Fibroblast of the conjunctiva (primary cell): ENCODE results near the gene SIX1.

Experiments used
- DNase-seq: peaks from one replicate; pipeline ENCODE4 v3.0.0-alpha.2; 2010; ENCODE audit warnings: low read depth

SIX1 gene

DNA sequence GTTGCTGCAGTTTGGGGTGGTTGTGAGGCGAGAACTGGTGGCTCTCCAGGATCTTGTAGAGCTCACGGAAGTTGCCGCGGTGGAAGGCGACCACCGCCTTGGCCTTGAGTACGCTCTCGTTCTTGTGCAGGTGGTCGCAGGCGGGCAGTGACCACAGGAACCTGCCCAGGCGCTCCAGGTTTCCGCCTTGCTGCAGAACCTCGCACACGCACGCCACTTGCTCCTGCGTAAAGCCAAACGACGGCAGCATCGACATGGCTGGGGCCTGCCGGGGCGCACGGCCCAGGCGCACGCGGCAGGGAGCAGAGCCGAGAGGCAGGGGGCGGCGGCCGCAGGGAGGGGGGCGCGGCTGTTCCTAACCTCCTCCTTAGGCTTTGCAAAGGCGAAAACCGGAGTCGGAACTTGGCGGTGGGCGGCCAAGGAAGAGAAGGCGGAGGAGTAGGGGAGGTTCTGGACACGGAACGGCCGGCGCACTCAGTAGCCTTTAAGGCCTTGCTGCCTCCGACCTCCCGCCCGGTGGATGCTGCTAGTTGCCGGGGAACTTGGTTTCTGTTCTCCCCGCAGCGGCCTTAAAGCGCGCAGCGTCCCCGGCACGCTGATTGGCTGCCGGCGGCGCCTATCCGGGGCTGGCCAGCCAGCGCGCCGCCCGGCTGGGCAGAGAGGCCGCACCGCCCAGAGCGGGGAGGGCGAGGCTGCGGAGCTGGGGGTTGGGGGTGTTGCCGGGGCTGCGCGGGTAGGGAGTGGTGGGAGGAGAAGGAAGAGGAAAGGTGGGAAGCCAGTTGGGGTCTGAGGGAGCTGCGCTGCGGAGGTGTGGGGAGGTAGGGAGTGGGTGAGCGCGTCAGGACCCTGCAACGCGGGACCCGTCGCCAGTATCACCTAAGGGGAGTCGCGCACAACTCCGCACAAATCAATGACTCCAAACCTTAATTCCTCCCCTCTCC lies at the start of gene SIX1:
Gene SIX1, minus strand, starts transcription at position 544 of the 941 bp plus-strand sequence. Its CDS starts 288 bp downstream, at position 256.
- peak; percentile 87 for DNase-seq

DNA sequence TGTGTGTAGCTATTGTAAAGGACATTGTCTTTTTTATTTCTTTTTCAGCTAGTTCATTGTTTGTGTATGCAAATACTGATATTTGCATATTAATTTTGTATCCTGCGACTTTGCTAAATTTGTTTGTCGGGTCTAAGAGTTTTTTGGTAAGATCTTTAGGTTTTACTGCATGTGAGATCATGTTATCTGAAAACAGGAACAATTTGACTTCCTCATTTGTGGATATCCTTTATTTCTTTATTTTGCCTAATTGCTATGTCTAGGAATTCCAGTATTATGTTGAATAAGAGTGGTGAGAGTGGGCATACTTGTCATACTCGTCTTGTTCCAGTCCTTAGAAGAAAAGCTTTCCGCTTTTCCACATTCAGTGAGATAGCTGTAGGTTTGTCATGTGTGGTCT lies 46.0 kb upstream of the SIX1 start:
- DNase-seq, result no peak

DNA sequence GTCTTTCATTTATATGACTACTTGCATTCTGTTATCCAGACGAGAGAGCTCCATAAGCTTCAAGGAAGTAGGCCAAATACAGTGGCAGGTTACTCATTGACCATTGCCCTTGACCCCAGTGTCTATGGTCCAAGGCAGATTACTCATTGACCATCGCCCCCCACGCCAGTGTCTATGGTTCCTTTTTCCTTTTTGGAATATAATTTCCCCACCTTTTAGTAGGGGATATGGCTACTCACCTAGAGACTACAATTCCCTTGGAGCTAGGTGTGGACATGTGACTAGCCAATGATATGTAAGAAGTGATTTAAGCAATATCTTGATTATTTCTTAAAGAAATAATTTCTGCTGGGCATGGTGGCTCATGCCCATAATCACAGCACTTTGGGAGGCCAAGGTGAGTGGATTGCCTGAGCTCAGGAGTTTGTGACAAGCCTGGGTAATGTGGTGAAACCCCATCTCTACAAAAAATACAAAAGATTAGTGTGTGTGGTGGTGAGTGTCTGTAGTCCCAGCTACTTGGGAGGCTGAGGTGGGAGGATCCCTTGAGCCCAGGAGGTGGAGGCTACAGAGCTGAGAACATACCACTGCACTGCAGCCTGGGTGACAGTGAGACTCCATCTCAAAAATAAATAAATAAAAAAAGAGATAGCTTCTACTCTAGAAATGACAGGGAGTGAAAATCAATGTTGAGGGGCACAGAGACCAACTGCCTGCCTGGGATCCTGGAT lies 42.3 kb upstream of the SIX1 start:
- no peak for DNase-seq

DNA sequence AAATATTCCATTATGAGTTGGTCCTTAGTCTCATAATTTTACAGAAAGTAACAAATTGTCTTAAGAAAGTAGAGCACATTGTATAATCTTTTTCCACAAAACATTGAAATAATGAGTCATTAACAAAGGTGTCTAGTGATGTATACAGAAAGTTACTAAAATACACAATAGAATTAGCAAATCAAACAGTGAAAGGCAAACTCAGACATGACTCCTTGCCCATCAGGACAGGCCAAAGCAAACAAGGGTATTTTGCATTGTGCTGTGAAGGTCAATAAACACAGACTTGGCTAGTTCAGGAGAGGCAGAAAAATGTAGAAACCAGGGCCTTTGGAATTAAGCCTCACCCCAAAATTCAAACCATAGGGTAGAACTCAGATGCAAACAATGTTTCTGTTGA lies 37.6 kb upstream of the SIX1 start:
- DNase-seq, result no peak

DNA sequence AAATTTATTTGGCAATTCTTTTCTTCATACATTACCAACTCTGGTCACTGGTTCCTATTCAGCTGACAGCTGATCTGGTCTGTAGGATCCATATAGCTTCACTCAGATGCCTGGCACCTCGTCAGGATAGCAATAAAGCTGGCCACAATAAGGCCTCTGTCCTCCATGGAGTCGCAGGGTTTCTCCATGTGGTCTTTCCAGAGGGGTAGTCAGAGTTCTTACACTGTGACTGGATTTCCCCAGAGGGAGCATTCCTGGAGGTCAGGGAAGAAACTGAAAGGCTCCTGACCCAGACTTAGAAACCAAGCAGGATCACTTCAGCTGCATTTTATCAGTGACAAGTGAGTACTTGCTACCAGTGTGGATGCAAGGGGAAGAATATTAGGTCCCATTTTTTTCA lies 34.9 kb upstream of the SIX1 start:
- no peak for DNase-seq

DNA sequence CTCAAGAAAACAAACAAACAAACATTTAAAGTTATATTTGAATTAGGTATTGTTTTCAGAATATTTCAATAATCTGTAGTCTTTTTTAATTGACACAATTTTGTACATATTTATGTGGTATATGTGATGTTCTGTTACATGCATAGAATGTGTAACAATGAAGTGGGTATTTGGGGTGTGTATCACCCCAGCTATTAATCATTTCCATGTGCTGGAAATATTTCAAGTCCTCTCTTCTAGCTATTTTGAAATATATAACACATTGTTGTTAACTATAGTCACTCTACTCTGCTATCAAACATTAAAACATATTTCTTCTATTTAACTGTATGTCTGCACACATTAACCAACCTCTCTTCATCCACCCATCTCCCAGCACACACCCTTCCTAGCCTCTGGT lies 32.0 kb upstream of the SIX1 start:
- DNase-seq, result no peak

DNA sequence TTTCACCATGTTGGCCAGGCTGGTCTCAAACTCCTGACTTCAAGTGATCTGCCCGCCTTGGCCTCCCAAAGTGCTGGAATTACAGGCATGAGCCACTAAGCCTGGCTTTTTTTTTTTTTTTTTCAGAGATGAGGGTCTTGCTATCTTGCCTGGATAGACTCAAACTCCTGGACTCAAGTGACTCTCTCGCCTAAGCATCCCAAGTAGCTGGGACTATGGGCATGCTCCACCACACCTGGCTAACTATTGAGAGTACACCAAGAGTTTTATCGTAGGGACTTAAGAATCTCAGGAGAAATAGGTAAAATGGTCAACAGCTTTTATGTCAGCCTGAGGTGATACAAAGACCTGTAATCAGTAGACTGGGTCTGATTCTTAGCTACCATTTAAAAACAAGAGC lies 31.2 kb upstream of the SIX1 start:
- no peak for DNase-seq

DNA sequence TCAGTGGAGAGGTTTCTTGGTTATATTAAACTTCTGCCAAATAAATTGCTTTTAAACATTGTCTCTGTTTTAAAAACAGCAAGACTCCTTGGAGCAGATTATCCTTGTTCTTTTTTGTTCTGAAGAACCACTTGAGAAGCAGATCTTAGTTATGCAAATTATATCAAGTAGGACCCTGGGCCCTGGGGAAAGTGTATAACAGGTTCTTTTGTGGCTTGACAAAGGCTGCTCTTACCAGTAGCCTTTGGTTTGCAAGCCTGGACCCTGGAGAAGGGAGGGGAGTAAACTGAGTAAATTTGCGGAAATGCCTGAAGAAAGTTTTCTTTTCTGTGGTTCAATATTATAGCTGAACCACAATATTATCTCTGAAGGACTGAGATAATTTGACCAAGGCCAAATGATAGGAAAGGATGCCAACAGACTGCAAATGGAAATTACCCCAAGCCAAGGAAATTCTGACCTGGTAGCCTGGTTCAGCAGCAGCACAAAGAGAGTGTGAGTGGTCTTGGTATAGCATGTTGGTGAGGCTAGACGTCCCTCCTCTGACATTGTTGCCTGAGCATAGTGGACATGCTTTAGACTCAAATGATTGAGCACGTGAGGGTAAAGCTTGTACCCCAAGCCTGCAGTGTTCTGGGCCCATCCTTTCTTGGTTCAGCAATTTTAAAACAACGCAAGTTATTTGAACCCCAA lies 30.4 kb upstream of the SIX1 start:
- no peak for DNase-seq

DNA sequence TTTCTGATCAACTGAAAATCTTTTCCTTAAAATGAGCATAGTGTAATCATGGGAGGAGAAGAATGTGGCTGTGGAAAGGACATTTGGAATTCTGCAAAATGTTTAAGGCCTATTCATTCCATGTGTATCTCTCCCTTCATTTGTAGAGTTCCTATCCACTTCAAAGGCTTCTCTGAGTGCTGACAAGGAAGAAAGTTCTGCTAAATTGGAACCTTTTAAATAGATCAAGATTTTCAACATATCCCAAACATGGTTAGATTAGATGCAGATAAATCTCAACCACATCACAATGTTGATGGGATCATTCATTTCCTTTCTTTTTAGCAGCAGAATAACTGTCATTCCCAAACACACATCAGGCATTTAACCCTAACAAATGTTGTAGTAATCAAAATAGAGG lies 28.4 kb upstream of the SIX1 start:
- DNase-seq, result no peak

DNA sequence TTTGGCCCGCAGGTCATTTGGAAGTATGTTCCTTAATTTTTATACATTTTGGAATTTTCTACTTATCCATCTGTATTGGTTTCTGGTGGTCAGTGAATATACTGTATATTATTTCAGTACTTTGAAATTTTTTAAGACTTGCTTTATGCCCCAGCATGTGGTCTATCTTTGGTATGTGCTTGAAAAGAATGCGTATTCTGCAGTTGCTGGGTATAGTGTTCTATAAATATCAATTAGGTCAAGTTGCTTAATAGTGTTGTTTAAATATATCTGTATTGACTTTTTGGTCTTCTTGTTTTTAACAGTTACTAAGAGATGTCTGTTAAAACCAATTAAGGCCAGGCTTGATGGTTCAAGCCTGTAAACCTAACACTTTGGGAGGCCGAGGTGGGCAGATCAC lies 21.7 kb upstream of the SIX1 start:
- no peak for DNase-seq

DNA sequence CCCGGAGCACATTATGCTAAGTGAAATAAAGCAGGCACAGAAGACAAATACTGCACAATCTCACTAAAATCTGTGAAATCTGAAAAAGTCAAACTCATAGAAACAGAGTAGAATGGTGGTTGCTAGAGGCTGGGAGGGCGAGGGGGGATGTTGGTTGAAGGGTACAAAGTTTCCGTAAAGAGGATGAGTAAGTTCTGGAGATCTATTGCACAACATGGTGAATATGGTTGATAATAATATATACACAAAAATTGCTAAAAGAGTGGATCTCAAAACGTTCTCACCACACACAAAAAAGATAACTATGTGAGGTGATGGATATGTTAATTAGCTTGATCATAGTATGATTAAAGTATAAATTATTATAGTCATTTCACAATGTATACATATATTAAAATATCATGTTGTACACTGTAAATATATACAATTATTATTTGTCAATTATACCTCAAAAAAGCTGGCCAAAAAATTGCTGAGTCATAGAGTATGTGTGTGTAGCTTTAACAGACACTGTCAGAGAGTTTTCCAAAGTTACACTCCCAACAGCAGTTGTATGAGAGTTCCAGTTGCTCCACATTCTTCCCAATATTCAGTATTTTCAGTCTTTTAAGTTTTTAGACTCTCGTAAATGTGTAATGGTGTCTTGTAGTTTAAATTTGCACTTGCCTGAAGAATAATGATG lies 19.3 kb upstream of the SIX1 start:
- no peak for DNase-seq

DNA sequence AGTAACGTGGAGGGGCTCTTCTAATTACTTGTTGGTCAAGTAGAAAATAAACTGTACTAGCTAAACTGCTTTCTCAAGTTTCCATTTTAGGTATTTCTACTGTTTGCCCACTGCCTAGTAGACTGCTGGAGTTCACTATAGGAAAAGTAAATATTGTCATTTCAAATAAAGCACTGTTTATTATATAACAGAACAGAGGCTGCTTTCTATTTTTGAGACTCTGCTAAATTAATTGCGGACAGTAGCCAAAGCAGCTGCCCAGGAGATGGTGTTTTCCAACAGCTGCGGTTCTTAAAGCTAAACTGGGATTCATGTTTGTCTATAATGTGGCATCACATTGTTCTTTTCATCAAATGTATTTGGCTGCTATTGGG lies 15.9 kb upstream of the SIX1 start:
- DNase-seq, result no peak

DNA sequence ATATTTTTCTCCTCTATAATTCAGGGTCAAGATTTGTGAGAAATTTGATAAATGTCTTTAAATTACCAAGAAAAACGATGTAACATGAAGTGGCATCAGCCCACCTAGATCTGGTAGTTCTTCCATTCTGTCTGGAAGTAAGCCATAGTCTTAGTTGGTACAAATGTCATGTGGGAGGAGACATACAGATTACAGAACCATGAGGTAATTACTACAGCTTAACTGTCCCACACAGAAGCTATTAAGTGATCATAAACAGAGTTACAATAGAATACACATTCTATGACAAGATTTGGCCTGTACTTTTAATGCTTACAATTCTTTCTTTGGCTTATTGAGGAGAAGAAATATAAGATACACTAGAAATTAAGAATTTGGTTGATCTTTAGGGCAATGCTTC lies 13.7 kb upstream of the SIX1 start:
- DNase-seq, result no peak

DNA sequence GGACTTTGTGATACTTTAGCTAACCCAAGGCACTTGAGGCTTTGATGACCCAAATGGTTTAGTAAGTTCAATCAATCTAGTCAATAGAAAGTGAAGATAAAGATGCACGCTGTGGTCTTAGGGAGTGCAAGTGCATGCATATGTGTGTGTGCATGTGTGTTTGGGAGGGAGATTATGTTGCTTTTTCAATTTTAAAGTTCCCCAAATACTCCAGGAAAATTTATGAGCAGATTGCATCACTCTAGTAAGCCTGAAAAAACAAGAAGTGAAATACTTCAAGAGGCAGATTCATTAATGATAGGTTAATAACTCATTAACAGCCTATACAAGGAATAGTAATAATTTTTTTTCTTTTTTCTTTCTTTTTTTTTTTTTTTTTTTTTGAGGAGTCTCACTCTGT lies 12.4 kb upstream of the SIX1 start:
- DNase-seq, result no peak

DNA sequence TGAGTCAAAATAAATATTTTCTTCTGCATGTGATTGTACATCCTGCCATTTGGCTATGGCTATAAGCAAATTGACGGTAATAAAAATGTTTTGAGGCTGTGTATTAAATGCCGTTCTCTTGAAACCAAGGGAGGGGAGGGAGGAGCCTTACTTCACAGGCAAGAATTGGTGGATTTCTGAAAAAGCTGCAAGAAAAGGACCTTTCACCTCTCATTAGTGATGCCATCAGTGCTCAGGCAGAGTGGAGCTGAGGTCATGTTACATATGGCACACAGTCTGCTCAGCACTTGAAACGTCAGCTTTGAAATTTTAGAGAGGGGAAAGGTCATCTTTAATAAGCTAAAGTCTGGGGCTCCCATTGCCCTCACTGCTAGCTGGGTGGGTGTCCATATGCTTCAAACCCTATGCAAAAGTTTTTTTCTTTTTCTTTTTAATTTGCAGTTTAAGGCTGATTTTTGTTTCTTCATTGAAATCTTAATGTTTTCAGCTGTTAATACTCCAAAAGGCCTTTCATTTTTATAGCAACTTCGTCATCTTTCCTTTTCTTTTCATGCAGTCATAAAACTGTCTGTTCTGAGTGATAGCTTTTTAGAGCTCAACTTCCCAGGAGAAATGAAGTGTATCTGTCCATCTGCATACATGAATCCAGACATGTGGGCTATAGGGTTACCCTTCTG lies 9.8 kb upstream of the SIX1 start:
- DNase-seq, result peak; percentile 59

DNA sequence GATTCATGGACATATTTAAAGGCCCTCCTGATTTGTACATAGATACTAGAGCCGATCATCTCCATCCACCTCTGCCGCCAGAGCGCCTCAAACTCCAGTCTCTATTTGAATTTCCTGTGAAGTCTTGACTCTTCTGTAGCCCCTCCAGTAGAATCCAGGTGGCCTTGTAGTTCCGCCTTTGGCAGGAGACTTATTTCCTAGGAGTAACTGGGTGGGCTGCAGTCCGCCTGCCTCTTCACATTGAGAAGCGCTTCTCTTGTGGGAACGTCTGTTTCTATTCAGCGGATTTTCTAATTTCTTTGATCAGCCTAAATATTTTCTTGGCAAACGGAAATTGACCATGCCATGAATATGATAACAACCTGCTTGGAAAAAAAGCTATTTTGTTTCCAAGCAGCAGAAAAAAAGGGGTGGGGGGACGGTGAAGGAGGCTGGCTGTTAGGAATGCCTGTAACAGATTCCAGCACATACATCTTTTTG lies 9.0 kb upstream of the SIX1 start:
- DNase-seq, result no peak

DNA sequence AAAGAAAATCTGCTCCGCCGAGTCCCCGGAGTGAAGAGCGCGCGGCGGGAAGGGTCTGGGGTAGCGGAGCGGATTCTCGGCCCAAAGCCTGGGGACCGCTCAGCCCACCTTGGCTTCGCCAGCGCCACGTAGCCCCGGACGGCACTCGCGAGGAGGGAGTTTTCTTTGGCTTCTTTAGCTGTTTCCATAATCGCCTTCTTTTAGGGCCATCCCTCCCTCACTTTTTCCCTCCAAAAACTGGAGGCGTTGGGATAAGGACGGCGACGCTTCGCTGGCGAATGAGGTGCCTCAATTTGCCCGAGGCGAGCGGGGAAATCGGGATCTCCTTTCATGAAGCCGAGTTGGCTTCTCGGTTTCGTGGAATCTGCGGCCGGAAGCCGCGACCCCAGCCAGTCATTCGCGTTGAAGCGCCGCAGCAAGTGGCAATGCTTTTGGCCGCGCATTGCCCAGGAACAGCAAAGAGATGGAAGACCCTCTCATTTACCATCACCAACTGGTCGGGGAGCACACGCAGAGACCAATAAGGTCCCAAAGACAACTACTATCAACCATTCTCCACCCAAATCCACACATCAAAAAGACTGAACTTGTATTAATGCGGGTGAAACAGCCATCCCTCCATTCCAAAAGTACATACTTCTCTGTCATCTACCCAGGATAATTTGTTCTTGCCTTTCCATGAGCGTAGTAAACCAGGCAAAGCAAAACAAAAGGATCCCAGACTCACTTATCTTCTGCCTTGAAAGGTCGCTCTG lies 8.4 kb upstream of the SIX1 start:
- DNase-seq, result no peak

DNA sequence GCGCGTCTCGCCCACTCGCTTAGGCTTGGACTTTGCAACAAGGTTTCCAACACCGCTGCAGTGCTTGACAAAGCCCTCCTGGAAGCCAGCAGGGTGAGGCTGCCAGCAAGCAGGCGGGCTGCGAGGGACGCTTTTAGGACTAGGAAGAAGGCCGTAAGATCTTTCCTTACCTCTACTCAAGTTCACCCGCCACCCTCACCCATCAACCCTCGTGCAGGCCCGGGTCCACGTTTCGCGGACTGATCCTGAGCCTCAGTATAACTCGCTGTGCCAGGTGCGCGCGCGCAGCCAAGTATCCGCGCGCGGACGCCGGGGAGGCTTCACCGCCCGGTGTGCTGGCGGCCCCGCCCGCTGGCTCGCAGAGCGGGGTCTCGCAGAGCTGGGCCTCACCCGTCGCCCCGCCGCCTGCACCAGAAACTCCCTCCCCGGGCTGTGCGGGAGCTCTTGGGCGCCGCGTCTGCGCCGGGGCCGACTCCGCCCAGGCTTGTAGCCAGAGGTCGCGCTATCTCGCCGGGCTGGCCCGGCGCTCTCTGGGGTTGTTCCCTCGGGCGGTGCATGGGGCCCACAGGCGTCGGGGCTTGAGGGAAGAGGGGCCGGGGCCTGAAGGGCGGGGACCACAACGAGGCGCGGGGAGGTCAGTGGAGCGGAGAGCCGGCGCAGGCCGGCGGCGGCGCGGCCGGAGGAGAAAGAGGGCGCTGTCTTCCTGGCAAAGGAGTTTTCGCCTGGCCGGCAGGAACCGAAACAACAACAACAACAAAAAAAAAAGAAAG lies 7.6 kb upstream of the SIX1 start:
- DNase-seq, result peak; percentile 68

DNA sequence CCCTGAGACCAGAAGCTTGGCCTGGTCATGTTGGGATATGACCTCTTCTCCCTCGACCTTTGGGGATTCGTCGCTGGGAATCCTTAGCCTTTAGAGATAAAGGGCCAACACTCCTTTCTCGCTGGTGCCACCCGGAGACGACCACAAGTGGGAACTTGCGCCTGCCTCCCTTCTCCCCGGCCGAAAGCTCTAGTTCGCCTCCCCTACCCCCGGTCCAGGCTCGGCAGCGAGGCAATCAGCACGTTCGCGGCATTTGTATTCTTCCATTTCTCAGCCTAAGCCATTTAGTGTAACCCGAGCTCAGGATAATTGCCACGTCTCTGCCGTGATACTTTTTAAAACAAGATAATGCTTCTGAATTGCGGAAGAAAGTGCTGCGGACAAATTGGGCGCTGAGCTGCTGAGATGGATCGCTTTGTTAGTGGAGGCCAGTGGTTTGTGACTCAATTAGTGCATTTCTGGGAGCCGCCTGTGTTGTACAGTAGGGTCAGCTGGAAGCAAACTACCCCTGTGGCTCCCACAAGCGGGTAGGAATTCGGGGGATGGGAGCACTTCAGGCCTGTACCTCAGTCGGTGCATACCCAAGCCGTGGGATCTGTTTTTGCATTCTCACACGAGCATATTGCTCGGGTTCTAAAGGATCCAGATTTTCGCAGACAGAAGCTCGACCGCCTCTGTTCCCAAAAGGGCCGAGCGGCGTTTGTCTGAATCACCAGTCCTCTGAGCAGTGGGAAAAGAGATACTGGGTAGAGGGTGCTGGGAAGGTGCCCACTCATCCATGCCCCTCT lies 6.8 kb upstream of the SIX1 start:
- DNase-seq, result no peak
